ENCODE results near the gene PKD1L1. TPM values are rescaled to one million over a fixed set of nuclear protein-coding genes. Genes with fewer than 3 reads are reported as not detected.

Gene PKD1L1
- total RNA-seq, 1 donor from 2014 or later = 0.89 TPM

- H3K27ac Mint-ChIP-seq = no peak overlapping the region
- H3K27me3 Mint-ChIP-seq = no peaks in the 10 kb centered on the region
- no peaks in the 10 kb centered on the region for H3K9me3 Mint-ChIP-seq (ENCODE audit: low read depth)
- DNase-seq (ENCODE audit: low spot score, unreplicated experiment) = no peak
- TF ChIP-seq, protein P1, sequence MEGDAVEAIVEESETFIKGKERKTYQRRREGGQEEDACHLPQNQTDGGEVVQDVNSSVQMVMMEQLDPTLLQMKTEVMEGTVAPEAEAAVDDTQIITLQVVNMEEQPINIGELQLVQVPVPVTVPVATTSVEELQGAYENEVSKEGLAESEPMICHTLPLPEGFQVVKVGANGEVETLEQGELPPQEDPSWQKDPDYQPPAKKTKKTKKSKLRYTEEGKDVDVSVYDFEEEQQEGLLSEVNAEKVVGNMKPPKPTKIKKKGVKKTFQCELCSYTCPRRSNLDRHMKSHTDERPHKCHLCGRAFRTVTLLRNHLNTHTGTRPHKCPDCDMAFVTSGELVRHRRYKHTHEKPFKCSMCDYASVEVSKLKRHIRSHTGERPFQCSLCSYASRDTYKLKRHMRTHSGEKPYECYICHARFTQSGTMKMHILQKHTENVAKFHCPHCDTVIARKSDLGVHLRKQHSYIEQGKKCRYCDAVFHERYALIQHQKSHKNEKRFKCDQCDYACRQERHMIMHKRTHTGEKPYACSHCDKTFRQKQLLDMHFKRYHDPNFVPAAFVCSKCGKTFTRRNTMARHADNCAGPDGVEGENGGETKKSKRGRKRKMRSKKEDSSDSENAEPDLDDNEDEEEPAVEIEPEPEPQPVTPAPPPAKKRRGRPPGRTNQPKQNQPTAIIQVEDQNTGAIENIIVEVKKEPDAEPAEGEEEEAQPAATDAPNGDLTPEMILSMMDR (IDR thresholded peaks at IDR 0.05; ENCODE audit: unreplicated experiment) = no peak
- H3K4me1 Mint-ChIP-seq (ENCODE audit: low read depth) = peaks cover 2% of the 10 kb centered on the region
- no peaks in the 10 kb centered on the region for H3K36me3 Mint-ChIP-seq (ENCODE audit: insufficient read depth)
- no peak overlapping the region for H3K4me3 Mint-ChIP-seq (ENCODE audit: low read depth)
Measured at GRCh38 chr7:47843291-47843690, 105.0 kb downstream of the PKD1L1 start.

- H3K27me3 Mint-ChIP-seq = no peaks in the 10 kb centered on the region
- no peak for DNase-seq (ENCODE audit: low spot score, unreplicated experiment)
- no peaks in the 10 kb centered on the region for H3K4me1 Mint-ChIP-seq (ENCODE audit: low read depth)
- no peak overlapping the region for H3K4me3 Mint-ChIP-seq (ENCODE audit: low read depth)
- no peaks in the 10 kb centered on the region for H3K36me3 Mint-ChIP-seq (ENCODE audit: insufficient read depth)
- no peak overlapping the region for H3K27ac Mint-ChIP-seq
- no peaks in the 10 kb centered on the region for H3K9me3 Mint-ChIP-seq (ENCODE audit: low read depth)
- TF ChIP-seq, protein P1 (IDR thresholded peaks at IDR 0.05; ENCODE audit: unreplicated experiment) = no peak
Measured at GRCh38 chr7:47839381-47839780, 108.9 kb downstream of the PKD1L1 start.

- Mint-ChIP-seq H3K27ac (no peak overlapping the region), H3K4me3 (ENCODE audit: low read depth) (no peak overlapping the region), H3K4me1 (ENCODE audit: low read depth) (peaks cover 10% of the 10 kb centered on the region), H3K36me3 (ENCODE audit: insufficient read depth) (no peaks in the 10 kb centered on the region), H3K27me3 (no peaks in the 10 kb centered on the region), H3K9me3 (ENCODE audit: low read depth) (no peaks in the 10 kb centered on the region)
- DNase-seq (ENCODE audit: low spot score, unreplicated experiment) = no peak
- TF ChIP-seq, protein P1 (IDR thresholded peaks at IDR 0.05; ENCODE audit: unreplicated experiment) = no peak
Measured at GRCh38 chr7:47837826-47838225, 110.4 kb downstream of the PKD1L1 start.

DNA sequence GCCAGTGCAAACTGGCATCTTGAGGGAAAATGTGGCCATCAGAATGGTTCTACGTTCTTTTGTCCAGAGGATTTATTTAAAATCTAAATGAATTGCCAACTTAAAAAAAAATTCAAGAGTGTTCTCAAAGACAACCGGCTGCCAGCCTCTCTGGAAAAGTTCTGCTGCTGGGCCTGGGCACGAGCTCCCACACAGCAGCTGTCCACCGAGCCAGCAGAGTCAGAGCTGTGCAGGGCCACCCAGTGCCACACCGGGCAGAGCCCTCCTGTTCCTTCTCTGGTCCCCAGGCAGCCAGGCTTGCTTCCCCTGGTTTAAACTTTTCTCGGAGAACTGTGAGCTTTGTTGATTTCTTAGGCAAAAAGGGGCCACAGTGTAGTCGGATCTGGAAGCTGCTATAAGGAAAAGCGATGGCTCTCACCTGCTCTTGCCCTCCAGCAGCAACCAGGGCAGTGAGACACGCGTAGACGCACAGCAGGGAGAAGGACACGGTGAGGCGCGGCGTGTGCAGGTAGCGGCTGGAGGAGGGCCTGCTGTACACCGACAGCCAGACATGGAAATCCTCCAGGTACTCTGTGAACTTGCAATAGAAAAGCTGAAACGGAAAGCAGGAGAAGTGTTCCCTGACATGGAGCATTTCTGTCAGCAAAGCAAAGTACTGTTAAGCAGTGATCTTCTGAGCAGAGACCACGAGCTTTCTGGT lies 111.6 kb downstream of the PKD1L1 start:
- Mint-ChIP-seq H3K9me3 (ENCODE audit: low read depth) (no peaks in the 10 kb centered on the region), H3K4me3 (ENCODE audit: low read depth) (no peak overlapping the region), H3K4me1 (ENCODE audit: low read depth) (peaks cover 10% of the 10 kb centered on the region), H3K36me3 (ENCODE audit: insufficient read depth) (no peaks in the 10 kb centered on the region), H3K27ac (no peak overlapping the region), H3K27me3 (no peaks in the 10 kb centered on the region)
- no peak for DNase-seq (ENCODE audit: low spot score, unreplicated experiment)
- TF ChIP-seq, protein P1 (IDR thresholded peaks at IDR 0.05; ENCODE audit: unreplicated experiment) = no peak

- no peak for DNase-seq (ENCODE audit: low spot score, unreplicated experiment)
- TF ChIP-seq, protein P1 (IDR thresholded peaks at IDR 0.05; ENCODE audit: unreplicated experiment) = no peak
- Mint-ChIP-seq H3K4me1 (ENCODE audit: low read depth) (peaks cover 10% of the 10 kb centered on the region), H3K27ac (no peak overlapping the region), H3K9me3 (ENCODE audit: low read depth) (no peaks in the 10 kb centered on the region), H3K36me3 (ENCODE audit: insufficient read depth) (no peaks in the 10 kb centered on the region), H3K27me3 (no peaks in the 10 kb centered on the region), H3K4me3 (ENCODE audit: low read depth) (no peak overlapping the region)
Measured at GRCh38 chr7:47836080-47836479, 112.2 kb downstream of the PKD1L1 start.

All from progenitor cell of endocrine pancreas (in vitro differentiated cells).